Prostate gland (tissue), 2 donors: ENCODE data around the gene PPP3R1. TPM values are rescaled to one million over a fixed set of nuclear protein-coding genes. Genes with fewer than 3 reads are reported as not detected.

Source experiments
- DNase-seq: peaks from one replicate; pipeline ENCODE4 v3.0.0-alpha.2; 2019; ENCODE audit warnings: low spot score
- H3K27ac ChIP-seq, 2 donors: fragments of 200-600 bp; sonication (generic); 2 replicates each; pipeline ENCODE4 v1.5.1; 2017 to 2019
- H3K27me3 ChIP-seq: fragments of 200-600 bp; sonication (generic); replicated peaks from 2 replicates; pipeline ENCODE4 v1.5.1; 2019; ENCODE audit not compliant: insufficient read depth
- H3K36me3 ChIP-seq, 2 donors: fragments of 200-600 bp; sonication (generic); 1 replicate in 1 of 2; 2 replicates in 1 of 2; pipeline versions ENCODE4 v1.5.1 to v1.8.1; 2017 to 2019
- H3K4me1 ChIP-seq: fragments of 200-600 bp; sonication (generic); replicated peaks from 2 replicates; pipeline ENCODE4 v1.5.1; 2019
- H3K4me3 ChIP-seq, 2 donors: fragments of 200-600 bp; sonication (generic); 2 replicates each; pipeline ENCODE4 v1.5.1; 2017 to 2019
- H3K9me3 ChIP-seq: fragments of 200-600 bp; sonication (generic); 2 replicates; pipeline ENCODE4 v1.5.1; 2017
- CTCF ChIP-seq, 4 experiments: fragments of 200-600 bp in 2 of 4; fragments of 450-650 bp in 2 of 4; sonication (generic) in 2 of 4; IDR thresholded peaks; 1 replicate in 3 of 4; 2 replicates in 1 of 4; pipeline ENCODE4 v1.5.1; 2016 to 2019; ENCODE audit warnings: antibody characterized with exemption in 4 of 4, mild to moderate bottlenecking in 2 of 4, moderate library complexity in 2 of 4
- POLR2A ChIP-seq: fragments of 450-650 bp; IDR thresholded peaks from one replicate; pipeline ENCODE4 v1.6.1; 2016; ENCODE audit warnings: antibody characterized with exemption, mild to moderate bottlenecking
- POLR2AphosphoS5 ChIP-seq: sonication (generic); formaldehyde crosslinking; IDR thresholded peaks from one replicate; pipeline ENCODE4 v1.6.1; 2017; ENCODE audit warnings: antibody characterized with exemption
- WGBS: methylation state at CpG from one replicate; pipeline ENCODE4 v1.1.5; 2018; 5-methylcytosine and 5-hydroxymethylcytosine counted together
- intact Hi-C: fragments of 100-400 bp; cut with DNase I; formaldehyde crosslinking; loops from one replicate; pipeline ENCODE4 v1.14.2; 2022
- total RNA-seq, 2 donors: library from RNA; depleted of rRNA; stranded (reverse); fragments of >200 nt; gene quantifications; one replicate each; pipeline ENCODE4 v1.1.0, GENCODE V29; 2016

PPP3R1 gene
- total RNA-seq, 2 donors from 2014 or later, result 31.3 to 34.9 TPM

GRCh38 chr2:68169308-68169707 is 83.0 kb downstream of the PPP3R1 start:
- WGBS, result 94% methylated on average over 4 of the region's 4 CpGs
- TF ChIP-seq POLR2AphosphoS5 (no peak), POLR2A (no peak), CTCF (IDR thresholded peaks at IDR 0.05) (no peak)

GRCh38 chr2:68167186-68167585 is 85.1 kb downstream of the PPP3R1 start:
- no peak for DNase-seq
- Histone ChIP-seq H3K27ac (no peak overlapping the region), H3K4me3 (no peak overlapping the region), H3K36me3 (no peaks in the 10 kb centered on the region), H3K27me3 (no peaks in the 10 kb centered on the region), H3K4me1 (no peaks in the 10 kb centered on the region), H3K9me3 (no peaks in the 10 kb centered on the region)
- intact Hi-C loops, result no loop called here
- TF ChIP-seq CTCF (IDR thresholded peaks at IDR 0.05) (no peak), POLR2AphosphoS5 (peak; percentile 9), POLR2A (no peak)
- WGBS, result 42% methylated on average over 3 of the region's 3 CpGs

More at GRCh38 chr2:68169308-68169707, 83.0 kb downstream of the PPP3R1 start:
- H3K36me3 ChIP-seq, result no peaks in the 10 kb centered on the region
- intact Hi-C loops, result no loop called here
- H3K27ac ChIP-seq, result no peak overlapping the region
- H3K4me3 ChIP-seq, result no peak overlapping the region
- no peaks in the 10 kb centered on the region for H3K27me3 ChIP-seq
- H3K9me3 ChIP-seq, result no peaks in the 10 kb centered on the region
- DNase-seq, result no peak
- no peaks in the 10 kb centered on the region for H3K4me1 ChIP-seq

GRCh38 chr2:68163641-68164040 is 88.7 kb downstream of the PPP3R1 start:
- TF ChIP-seq CTCF (IDR thresholded peaks at IDR 0.05) (no peak), POLR2AphosphoS5 (no peak), POLR2A (no peak)
- intact Hi-C loops, result no loop called here
- 97% methylated on average over 1 of the region's 1 CpG for WGBS
- H3K4me1 ChIP-seq, result no peaks in the 10 kb centered on the region
- H3K27ac ChIP-seq, result no peak overlapping the region
- H3K36me3 ChIP-seq, result no peaks in the 10 kb centered on the region
- no peaks in the 10 kb centered on the region for H3K9me3 ChIP-seq
- H3K4me3 ChIP-seq, result no peak overlapping the region
- no peaks in the 10 kb centered on the region for H3K27me3 ChIP-seq
- no peak for DNase-seq

- Histone ChIP-seq H3K4me3 (peak overlapping the region; percentile 65 to 67), H3K9me3 (no peaks in the 10 kb centered on the region), H3K36me3 (no peaks in the 10 kb centered on the region), H3K4me1 (peaks cover 6% of the 10 kb centered on the region), H3K27me3 (no peaks in the 10 kb centered on the region), H3K27ac (peak overlapping the region; percentile 88 to 92)
- WGBS, result 0% methylated on average over 7 of the region's 7 CpGs
- intact Hi-C loops, result no loop called here
- TF ChIP-seq POLR2A (no peak), CTCF (IDR thresholded peaks at IDR 0.05) (no peak), POLR2AphosphoS5 (no peak)
- no peak for DNase-seq
These were observed 94.2 kb downstream of the PPP3R1 start for GRCh38 chr2:68158134-68158447.

GRCh38 chr2:68157402-68158133 is 94.8 kb downstream of the PPP3R1 start, which contains the start of gene PNO1:
Gene PNO1 (plus strand): TSS chr2:68157888. CDS start chr2:68157935, 47 bp downstream.
- Histone ChIP-seq H3K4me3 (peak within 1 kb of the TSS; percentile 65 to 67), H3K36me3 (no peaks in the 10 kb centered on the region), H3K27me3 (no peaks in the 10 kb centered on the region), H3K9me3 (no peaks in the 10 kb centered on the region), H3K27ac (peak within 1 kb of the TSS; percentile 88 to 92), H3K4me1 (peaks cover 6% of the 10 kb centered on the region)
- peak; percentile 94 for DNase-seq
- intact Hi-C loops, result loop anchor here (2.0 kb wide), 1 partner anchor 95 kb away; the partner anchor contains the start of gene PPP3R1
- peak; percentile 89 for TF ChIP-seq POLR2AphosphoS5
- no peak for TF ChIP-seq POLR2A
- peak in 1 of 4 experiments; percentile 20 for TF ChIP-seq CTCF (IDR thresholded peaks at IDR 0.05)
- WGBS, result under 1% methylated on average over 37 of the region's 44 CpGs
